NB4 (cell line): ENCODE measurements around the gene MOB3B.

Experiments used
- MYC ChIP-seq: IDR thresholded peaks from 2 replicates; pipeline ENCODE4 v1.6.1; 2011; ENCODE audit warnings: low read depth, low read length
- POLR2A ChIP-seq: IDR thresholded peaks from 2 replicates; pipeline ENCODE4 v1.6.1; 2011; ENCODE audit warnings: mild to moderate bottlenecking; ENCODE audit not compliant: insufficient read length; ENCODE audit errors: extremely low read depth
- TF ChIP-seq, protein P1 (sequence below): IDR thresholded peaks from one replicate; pipeline ENCODE4 v1.5.1; 2012; ENCODE audit warnings: low read depth, low read length
- TF ChIP-seq, protein P2 (sequence below): IDR thresholded peaks from 2 replicates; pipeline ENCODE4 v1.6.1; 2011; ENCODE audit warnings: low read depth, low read length

DNA sequence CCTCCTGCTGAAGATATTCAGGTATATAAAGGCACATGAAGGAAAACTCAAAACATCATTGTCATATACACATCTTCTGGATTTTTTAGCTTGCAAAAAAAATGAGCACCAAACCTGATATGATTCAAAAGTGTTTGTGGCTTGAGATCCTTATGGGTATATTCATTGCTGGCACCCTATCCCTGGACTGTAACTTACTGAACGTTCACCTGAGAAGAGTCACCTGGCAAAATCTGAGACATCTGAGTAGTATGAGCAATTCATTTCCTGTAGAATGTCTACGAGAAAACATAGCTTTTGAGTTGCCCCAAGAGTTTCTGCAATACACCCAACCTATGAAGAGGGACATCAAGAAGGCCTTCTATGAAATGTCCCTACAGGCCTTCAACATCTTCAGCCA is 5.4 kb downstream of the MOB3B start, which contains the start of gene IFNK:
- TF ChIP-seq, protein P1, sequence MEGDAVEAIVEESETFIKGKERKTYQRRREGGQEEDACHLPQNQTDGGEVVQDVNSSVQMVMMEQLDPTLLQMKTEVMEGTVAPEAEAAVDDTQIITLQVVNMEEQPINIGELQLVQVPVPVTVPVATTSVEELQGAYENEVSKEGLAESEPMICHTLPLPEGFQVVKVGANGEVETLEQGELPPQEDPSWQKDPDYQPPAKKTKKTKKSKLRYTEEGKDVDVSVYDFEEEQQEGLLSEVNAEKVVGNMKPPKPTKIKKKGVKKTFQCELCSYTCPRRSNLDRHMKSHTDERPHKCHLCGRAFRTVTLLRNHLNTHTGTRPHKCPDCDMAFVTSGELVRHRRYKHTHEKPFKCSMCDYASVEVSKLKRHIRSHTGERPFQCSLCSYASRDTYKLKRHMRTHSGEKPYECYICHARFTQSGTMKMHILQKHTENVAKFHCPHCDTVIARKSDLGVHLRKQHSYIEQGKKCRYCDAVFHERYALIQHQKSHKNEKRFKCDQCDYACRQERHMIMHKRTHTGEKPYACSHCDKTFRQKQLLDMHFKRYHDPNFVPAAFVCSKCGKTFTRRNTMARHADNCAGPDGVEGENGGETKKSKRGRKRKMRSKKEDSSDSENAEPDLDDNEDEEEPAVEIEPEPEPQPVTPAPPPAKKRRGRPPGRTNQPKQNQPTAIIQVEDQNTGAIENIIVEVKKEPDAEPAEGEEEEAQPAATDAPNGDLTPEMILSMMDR = no peak
- TF ChIP-seq POLR2A (no peak), MYC (no peak)
- TF ChIP-seq, protein P2, sequence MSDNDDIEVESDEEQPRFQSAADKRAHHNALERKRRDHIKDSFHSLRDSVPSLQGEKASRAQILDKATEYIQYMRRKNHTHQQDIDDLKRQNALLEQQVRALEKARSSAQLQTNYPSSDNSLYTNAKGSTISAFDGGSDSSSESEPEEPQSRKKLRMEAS = no peak
